Osteoblast (primary cell): ENCODE measurements around the gene ATP2B2. TPM values are rescaled to one million over a fixed set of nuclear protein-coding genes. Genes with fewer than 3 reads are reported as not detected.

Source experiments
- DNase-seq: peaks from one replicate; pipeline ENCODE4 v3.0.0; 2011; ENCODE audit warnings: low spot score, mixed read lengths; ENCODE audit not compliant: insufficient read length; ENCODE audit errors: missing footprints
- H2AFZ ChIP-seq: 2 replicates; pipeline ENCODE4 v1.6.0; 2011; ENCODE audit warnings: mild to moderate bottlenecking, low read length
- H3K27ac ChIP-seq: 2 replicates; pipeline ENCODE4 v1.5.1; 2011; ENCODE audit warnings: mild to moderate bottlenecking, low read depth, low read length, moderate library complexity
- H3K27me3 ChIP-seq: 2 replicates; pipeline ENCODE4 v1.6.0; 2012; ENCODE audit warnings: mild to moderate bottlenecking, control low read depth, inconsistent platforms, low read length, moderate library complexity; ENCODE audit not compliant: insufficient read depth
- H3K36me3 ChIP-seq: 2 replicates; pipeline ENCODE4 v1.5.1; 2011; ENCODE audit warnings: mild to moderate bottlenecking, low read length, control low read depth, moderate library complexity; ENCODE audit not compliant: insufficient read depth
- H3K4me1 ChIP-seq: 2 replicates; pipeline ENCODE4 v1.5.1; 2011; ENCODE audit warnings: mild to moderate bottlenecking, low read length, control low read depth, moderate library complexity; ENCODE audit not compliant: insufficient read depth
- H3K4me2 ChIP-seq: 2 replicates; pipeline ENCODE4 v1.6.0; 2011; ENCODE audit warnings: mild to moderate bottlenecking, low read length; ENCODE audit not compliant: insufficient read depth
- H3K4me3 ChIP-seq: fragments of 200-600 bp; sonication (generic); 3 replicates; pipeline ENCODE4 v1.5.1; 2012; ENCODE audit warnings: mild to moderate bottlenecking, low read length, inconsistent platforms; ENCODE audit not compliant: insufficient read depth
- H3K79me2 ChIP-seq: 2 replicates; pipeline ENCODE4 v1.6.0; 2012; ENCODE audit warnings: mild to moderate bottlenecking, low read length, control low read depth, inconsistent platforms; ENCODE audit not compliant: insufficient read depth
- H3K9me3 ChIP-seq: 2 replicates; pipeline ENCODE4 v1.5.1; 2011; ENCODE audit warnings: low read depth, low read length, control low read depth
- H4K20me1 ChIP-seq: 2 replicates; pipeline ENCODE4 v1.6.0; 2012; ENCODE audit warnings: mild to moderate bottlenecking, low read length, control low read depth; ENCODE audit not compliant: insufficient read depth
- CTCF ChIP-seq: IDR thresholded peaks from 2 replicates; pipeline ENCODE4 v1.5.1; 2011; ENCODE audit warnings: mild to moderate bottlenecking, low read depth, low read length, moderate library complexity; ENCODE audit errors: extremely low read depth
- total RNA-seq: library from RNA; depleted of rRNA; stranded (reverse); fragments of >200 nt; gene quantifications from 2 replicates; pipeline ENCODE4 v1.2.3, GENCODE V29; 2012

ATP2B2 gene
- total RNA-seq, 1 donor = not detected

- H2AFZ ChIP-seq = no peak overlapping the region
- DNase-seq = no peak
- no peaks in the 10 kb centered on the region for H3K79me2 ChIP-seq
- no peak overlapping the region for H3K4me2 ChIP-seq
- no peaks in the 10 kb centered on the region for H3K4me1 ChIP-seq
- no peaks in the 10 kb centered on the region for H3K36me3 ChIP-seq
- H3K9me3 ChIP-seq = no peaks in the 10 kb centered on the region
- no peak for TF ChIP-seq CTCF
- no peaks in the 10 kb centered on the region for H4K20me1 ChIP-seq
- peaks cover 2% of the 10 kb centered on the region for H3K27me3 ChIP-seq
- no peak overlapping the region for H3K4me3 ChIP-seq
- H3K27ac ChIP-seq = no peak overlapping the region
These were observed 101.0 kb downstream of the ATP2B2 start for GRCh38 chr3:10404377-10404776.

- Histone ChIP-seq H3K27ac (no peak overlapping the region), H3K27me3 (peaks cover 6% of the 10 kb centered on the region), H2AFZ (no peak overlapping the region), H3K4me1 (no peaks in the 10 kb centered on the region), H3K4me3 (no peak overlapping the region), H3K79me2 (no peaks in the 10 kb centered on the region), H3K36me3 (no peaks in the 10 kb centered on the region), H3K9me3 (no peaks in the 10 kb centered on the region), H3K4me2 (no peak overlapping the region), H4K20me1 (no peaks in the 10 kb centered on the region)
- DNase-seq = peak; percentile 15
- TF ChIP-seq CTCF = no peak
These were observed 103.2 kb downstream of the ATP2B2 start for GRCh38 chr3:10401990-10402761.

- TF ChIP-seq CTCF = no peak
These were observed 104.5 kb downstream of the ATP2B2 start for GRCh38 chr3:10400749-10401495.

More at GRCh38 chr3:10400749-10401495, 104.5 kb downstream of the ATP2B2 start:
- Histone ChIP-seq H3K4me2 (no peak overlapping the region), H3K4me3 (no peak overlapping the region), H3K27me3 (peaks cover 6% of the 10 kb centered on the region), H3K9me3 (no peaks in the 10 kb centered on the region), H4K20me1 (no peaks in the 10 kb centered on the region), H3K27ac (no peak overlapping the region), H3K4me1 (no peaks in the 10 kb centered on the region), H2AFZ (no peak overlapping the region), H3K36me3 (no peaks in the 10 kb centered on the region), H3K79me2 (no peaks in the 10 kb centered on the region)
- DNase-seq = peak; percentile 26
